ENCODE data around the gene MCOLN2.

DNA sequence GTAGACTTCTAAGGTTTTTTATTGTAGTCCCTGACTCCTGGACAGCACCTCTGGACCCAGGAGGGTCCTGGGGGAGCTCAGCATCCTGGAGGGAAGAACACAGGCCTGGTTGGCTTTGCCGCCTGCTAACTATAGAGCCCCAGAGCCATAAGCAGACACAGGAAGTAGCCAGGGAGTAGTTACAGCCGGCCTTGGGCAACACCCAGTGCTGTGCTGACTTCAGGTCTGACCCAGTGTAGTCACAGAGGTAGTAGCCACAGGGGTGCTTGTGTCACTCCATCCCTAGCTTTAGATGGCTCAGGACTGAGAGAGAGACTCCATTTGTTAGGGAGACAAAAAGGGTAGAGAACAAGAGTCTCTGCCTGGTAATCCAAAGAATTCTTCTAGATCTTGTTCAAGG, 21.9 kb downstream of the MCOLN2 start:
- TF ChIP-seq EZH2 (IDR thresholded peaks at IDR 0.05; ENCODE audit: low read depth, low read length, severe bottlenecking) (no peak), POLR2AphosphoS5 (IDR thresholded peaks at IDR 0.05; ENCODE audit: low read depth, low read length) (no peak)

All from H1 (cell line).